ENCODE data around the gene RABL6.

The RABL6 gene

DNA sequence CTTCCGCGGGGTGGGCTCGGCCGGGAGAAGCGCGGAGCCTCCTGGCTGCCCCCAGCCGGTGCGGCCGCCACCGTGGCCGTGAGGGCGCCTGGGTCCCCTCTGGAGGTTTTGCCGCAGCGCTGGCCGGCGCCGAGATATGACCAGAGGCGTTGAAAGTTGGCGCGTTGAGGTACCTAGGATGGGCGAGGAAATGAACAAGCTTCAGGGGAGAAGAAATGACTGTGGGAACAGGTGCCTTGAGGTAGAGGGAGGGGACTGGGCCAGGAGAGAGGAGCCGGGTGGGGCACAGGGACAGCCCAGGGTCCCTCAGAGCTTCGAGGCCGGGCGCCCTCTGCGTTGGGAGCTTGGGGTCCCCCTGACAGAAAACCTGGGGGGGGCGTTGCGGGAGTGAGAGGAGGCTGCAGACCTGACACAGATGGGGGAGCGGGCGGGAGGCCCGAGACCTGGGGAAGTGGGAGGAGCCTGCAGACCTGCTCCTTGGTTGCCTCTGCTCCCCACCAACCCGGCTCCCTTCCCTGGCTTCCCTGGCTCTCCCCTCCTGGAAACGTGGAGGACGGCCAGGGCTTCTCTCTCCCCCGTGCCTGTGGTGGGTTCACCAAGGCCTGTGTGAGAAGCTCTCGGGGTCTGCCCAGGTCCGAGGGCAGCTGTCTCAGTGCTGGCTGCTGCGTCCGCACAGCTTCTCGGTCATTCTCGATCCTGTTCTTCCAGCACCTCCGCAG is 14.2 kb downstream of the RABL6 start:
- TF ChIP-seq, protein P1, sequence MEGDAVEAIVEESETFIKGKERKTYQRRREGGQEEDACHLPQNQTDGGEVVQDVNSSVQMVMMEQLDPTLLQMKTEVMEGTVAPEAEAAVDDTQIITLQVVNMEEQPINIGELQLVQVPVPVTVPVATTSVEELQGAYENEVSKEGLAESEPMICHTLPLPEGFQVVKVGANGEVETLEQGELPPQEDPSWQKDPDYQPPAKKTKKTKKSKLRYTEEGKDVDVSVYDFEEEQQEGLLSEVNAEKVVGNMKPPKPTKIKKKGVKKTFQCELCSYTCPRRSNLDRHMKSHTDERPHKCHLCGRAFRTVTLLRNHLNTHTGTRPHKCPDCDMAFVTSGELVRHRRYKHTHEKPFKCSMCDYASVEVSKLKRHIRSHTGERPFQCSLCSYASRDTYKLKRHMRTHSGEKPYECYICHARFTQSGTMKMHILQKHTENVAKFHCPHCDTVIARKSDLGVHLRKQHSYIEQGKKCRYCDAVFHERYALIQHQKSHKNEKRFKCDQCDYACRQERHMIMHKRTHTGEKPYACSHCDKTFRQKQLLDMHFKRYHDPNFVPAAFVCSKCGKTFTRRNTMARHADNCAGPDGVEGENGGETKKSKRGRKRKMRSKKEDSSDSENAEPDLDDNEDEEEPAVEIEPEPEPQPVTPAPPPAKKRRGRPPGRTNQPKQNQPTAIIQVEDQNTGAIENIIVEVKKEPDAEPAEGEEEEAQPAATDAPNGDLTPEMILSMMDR (IDR thresholded peaks at IDR 0.05; ENCODE audit: insufficient read depth, low read length, missing control alignments) = no peak
- DNase-seq (ENCODE audit: low read depth, low spot score) = no peak
- CTCF ChIA-PET = interaction anchor here (0.6 to 1.1 kb wide), 2 partner anchors 15 to 20 kb away, joined by 3 to 5 read pairs; partner anchors contain the start of genes AJM1 and RABL6
- POLR2A ChIA-PET = interaction anchor here (1.0 to 1.1 kb wide), 2 partner anchors 10 to 12 kb away, joined by 3 read pairs; no protein-coding TSS in a partner anchor
- no peak overlapping the region for H3K4me3 ChIP-seq (ENCODE audit: low read depth, low read length)

DNA sequence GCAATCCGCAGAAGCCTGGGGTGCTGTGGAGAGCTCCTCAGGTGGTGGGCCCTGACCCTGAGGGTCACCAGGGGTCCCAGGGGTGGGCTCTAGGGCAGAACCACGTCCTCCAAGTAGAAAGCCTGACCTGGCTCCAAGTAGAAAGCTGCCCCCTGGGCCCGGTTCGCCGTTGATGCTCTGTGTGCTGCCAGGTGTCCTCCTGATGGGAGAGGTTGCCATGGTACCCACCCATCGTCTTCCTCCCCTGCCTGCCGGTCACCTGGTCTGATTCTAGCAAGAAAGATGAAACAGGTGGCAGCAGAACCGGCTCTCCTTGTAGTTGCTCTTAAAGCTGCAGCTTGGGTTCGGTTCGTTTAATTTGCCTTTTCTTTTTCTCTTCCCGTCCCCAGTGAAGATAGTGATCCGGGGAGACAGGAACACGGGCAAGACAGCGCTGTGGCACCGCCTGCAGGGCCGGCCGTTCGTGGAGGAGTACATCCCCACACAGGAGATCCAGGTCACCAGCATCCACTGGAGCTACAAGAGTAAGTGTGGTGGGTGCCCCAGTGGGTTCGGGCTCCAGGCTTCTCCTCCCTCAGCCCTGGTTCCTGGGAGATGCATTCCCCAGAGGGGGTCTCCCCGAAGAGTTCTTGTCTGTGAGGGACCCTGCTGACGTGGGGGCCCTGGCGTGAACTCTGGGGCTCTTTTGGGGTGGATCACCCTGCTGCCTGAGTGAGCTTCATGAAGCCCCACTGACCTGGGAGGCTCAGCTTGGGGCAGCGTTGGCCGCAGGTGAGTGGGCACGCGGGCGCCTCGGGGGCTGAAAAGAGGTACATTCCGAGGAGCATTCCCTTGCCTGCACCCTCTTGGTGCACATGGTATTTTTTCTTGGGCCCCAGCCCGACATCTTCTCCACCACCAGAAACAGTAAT is 15.6 kb downstream of the RABL6 start:
- ChIA-PET POLR2A (interaction anchor here (1.1 kb wide), 1 partner anchor 9 kb away, joined by 3 read pairs; no protein-coding TSS in a partner anchor), CTCF (interaction anchor here (1.1 to 1.7 kb wide), 4 partner anchors 8 to 19 kb away, joined by 5 to 7 read pairs (median 5); partner anchors contain the start of gene AJM1)
- DNase-seq (ENCODE audit: low read depth, low spot score) = no peak
- TF ChIP-seq, protein P1 (IDR thresholded peaks at IDR 0.05; ENCODE audit: insufficient read depth, low read length, missing control alignments) = no peak
- no peak overlapping the region for H3K4me3 ChIP-seq (ENCODE audit: low read depth, low read length)

DNA sequence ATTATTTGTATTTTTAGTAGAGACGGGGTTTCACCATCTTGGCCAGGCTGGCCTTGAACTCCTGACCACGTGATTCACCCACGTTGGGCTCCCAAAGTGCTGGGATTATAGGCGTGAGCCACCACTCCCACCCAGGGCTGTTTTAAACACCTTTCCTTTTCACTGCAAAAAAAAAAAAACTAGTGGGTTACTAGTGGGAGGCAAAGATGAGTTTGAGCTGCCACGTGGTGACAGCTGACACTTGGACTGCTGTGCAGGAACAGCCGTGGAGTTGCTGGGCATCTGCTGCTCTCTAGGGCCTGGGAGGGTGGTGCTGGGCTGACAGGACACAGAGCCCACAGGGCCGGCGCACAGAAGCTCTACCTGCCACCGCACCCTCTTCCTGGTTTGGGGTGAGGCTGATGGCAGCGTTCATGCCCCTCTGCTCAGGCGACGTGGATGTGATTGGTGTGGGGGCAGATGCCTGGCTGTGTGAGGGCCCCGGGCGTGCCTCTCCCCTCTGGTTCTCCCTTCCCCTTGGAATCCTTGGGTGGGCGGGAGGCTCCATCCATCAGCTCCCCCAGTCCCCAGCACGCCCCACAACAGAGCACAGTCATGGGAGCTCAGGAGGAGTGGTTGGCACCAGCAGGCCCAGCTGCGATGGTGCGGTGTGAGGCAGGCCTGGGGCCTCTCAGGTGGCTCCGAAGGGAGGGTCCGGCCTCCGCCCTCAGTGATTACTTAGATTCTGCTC is 16.9 kb downstream of the RABL6 start:
- ChIA-PET CTCF (interaction anchor here (1.2 to 1.7 kb wide), 3 partner anchors 15 to 32 kb away, joined by 3 to 7 read pairs (median 5); no protein-coding TSS in a partner anchor), POLR2A (interaction anchor here (0.6 kb wide), 2 partner anchors 16 to 128 kb away, joined by 3 read pairs; no protein-coding TSS in a partner anchor)
- H3K4me3 ChIP-seq (ENCODE audit: low read depth, low read length) = no peak overlapping the region

DNA sequence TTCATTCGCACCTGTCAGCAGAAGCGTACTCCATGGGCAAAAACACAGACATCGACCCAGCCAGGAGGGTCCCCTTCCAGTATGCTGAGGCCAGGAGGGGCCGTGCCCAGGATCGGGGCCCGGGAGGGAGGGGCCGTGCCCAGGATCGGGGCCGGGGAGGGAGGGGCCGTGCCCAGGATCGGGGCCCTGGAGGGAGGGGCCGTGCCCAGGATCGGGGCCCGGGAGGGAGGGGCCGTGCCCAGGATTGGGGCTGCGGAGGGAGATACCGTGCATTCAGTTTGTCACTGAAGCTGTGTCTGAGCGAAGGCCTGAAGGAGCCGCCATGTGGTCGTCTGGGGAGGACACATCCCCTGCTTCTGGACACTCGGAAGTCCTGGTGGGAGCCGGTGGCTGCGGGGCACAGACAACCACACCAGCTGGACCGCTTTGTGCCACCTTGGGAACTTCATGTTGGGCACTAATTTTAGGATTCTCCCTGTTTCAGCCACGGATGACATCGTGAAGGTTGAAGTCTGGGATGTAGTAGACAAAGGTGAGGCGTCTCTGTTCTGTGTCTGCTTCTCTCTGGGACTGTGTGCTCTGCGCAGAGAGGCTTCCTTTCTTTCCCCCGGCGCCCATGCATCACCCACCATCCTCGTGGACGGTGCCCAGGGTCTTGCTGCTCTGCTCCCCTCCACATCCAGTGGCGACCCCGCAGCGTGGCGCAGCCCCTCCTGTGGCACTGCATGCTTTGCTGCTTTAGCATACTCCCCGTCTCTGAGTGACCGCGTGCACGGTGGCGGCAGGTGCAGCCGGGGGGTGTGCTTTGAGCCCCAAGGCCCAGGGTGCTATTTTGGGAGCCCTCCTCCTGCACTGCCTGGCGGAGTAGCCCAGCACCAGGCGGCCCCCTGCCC is 17.8 kb downstream of the RABL6 start:
- ChIA-PET CTCF (interaction anchor here (1.2 to 1.6 kb wide), 3 partner anchors 16 to 33 kb away, joined by 3 to 8 read pairs (median 3); partner anchors contain the start of gene AJM1), POLR2A (interaction anchor here (0.9 kb wide), 1 partner anchor 19 kb away, joined by 3 read pairs; no protein-coding TSS in a partner anchor)
- no peak for DNase-seq (ENCODE audit: low read depth, low spot score)
- TF ChIP-seq, protein P1 (IDR thresholded peaks at IDR 0.05; ENCODE audit: insufficient read depth, low read length, missing control alignments) = no peak
- no peak overlapping the region for H3K4me3 ChIP-seq (ENCODE audit: low read depth, low read length)

More for the DNA sequence above, 16.9 kb downstream of the RABL6 start:
- no peak for DNase-seq (ENCODE audit: low read depth, low spot score)
- TF ChIP-seq, protein P1 (IDR thresholded peaks at IDR 0.05; ENCODE audit: insufficient read depth, low read length, missing control alignments) = no peak

DNA sequence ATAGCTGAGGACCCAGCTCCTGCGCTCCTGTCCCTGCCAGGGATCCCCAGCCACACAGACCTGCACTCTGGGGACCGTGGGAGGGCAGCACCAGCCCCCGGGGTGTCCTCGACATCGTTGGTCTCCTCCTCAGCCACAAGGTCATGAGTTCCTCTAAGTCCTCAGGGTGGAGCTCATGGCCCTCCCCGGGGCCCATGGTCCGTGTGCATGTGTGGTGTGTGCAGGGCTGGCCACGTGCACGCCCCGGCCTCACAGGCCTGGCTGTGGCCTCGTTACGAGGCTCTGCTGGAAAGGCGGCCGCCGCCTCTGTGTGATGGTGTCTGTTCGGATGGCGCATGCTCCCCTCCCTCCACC is 18.4 kb downstream of the RABL6 start:
- POLR2A ChIA-PET = interaction anchor here (0.9 kb wide), 1 partner anchor 19 kb away, joined by 3 read pairs; no protein-coding TSS in a partner anchor
- no peak overlapping the region for H3K4me3 ChIP-seq (ENCODE audit: low read depth, low read length)
- CTCF ChIA-PET = interaction anchor here (1.2 to 1.6 kb wide), 2 partner anchors 15 to 17 kb away, joined by 3 to 8 read pairs; partner anchors contain the start of gene AJM1
- TF ChIP-seq, protein P1 (IDR thresholded peaks at IDR 0.05; ENCODE audit: insufficient read depth, low read length, missing control alignments) = no peak
- no peak for DNase-seq (ENCODE audit: low read depth, low spot score)

All from AG04449 (cell line).